GM18861 (cell line): ENCODE data around the gene PPA1.
"Not testable (repeated sequence)": the region's sequence is repeated elsewhere in the genome, so short reads cannot be mapped to it uniquely, and the experiment has no call there.

Experiments used
- ATAC-seq: cut with Tn5 transposase; IDR thresholded peaks from one replicate; pipeline ENCODE4 v1.9.1; 2021; ENCODE audit not compliant: unreplicated experiment

The PPA1 gene

DNA sequence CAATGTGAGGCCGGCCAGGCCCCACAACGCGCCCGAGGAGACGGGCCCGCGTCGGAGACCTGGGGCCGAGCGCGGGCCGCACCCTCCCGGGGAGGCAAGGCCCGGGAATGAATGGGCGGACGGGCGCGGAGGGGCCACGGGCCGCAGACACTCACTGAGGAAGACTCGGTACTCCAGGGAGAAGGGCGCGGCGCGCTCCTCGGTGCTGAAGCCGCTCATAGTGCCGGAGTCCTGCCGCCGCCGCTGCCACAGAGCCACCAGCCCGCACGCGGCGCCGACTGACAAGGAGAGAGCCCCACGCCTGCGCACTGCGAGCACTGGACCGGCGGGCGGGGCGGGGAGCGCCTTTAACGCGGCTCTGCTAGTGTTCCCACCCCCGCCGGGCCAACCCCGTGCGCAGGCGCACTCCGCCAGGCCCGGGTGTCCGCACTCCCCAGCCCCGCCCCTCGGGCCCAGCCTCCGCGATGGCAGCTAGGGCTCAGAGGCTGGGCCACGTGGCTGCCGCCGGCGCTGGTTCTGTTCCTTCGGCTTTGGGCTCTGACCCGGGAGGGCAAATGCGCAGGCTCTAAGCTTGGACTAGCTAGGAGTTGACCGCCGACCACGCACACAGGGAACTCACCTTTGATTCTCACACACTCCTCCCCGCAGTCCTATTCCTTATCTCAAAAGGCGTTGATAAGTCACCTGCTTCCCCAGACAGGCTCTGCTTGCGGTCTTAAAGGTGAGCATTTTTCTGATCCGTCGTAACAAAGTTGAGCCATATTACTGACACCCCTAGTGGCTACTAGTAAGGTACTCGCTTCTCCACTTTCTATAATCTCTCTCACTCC lies at the start of gene PPA1:
TSS of gene PPA1 (minus strand) at position 321 of the 830 bp plus-strand sequence. CDS start at position 219, 102 bp downstream.
- peak; percentile 80 for ATAC-seq

DNA sequence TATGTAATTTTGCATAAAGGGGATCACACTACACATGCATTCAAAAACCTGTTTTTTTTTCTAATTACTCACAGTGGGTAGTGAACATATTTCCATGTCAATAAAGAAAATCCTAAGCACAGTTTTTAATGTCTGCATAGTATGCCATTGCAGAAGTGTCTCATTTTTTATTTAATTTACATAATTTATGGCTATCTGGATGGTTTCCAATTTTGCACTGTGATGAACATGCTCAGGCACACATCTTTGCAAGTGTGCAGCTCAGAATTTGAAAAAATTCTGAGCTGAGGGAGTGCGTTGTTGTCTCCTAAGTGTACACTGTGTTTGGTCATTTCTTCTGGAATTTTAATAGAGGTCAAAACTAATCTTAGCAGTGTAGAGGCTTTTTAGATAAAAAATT lies 48.4 kb upstream of the PPA1 start:
- ATAC-seq, result no peak

DNA sequence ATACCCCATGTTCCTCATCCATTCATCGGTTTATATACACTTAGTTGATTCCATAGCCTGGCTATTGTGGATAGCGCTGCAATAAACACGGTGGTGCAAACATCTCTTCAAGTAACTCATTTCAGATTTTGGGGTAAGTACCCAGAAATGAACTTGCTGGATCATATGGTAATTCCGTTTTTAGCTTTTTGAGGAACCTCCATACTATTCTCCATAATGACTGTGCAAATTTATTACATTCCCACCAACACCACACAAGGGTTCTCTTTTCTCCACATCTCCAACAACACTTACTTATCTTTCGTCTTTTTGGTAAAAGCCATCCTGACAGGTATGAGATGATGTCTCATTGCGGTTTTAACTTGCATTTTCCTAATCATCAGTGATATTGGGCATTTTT lies 46.9 kb upstream of the PPA1 start:
- ATAC-seq, result no peak

DNA sequence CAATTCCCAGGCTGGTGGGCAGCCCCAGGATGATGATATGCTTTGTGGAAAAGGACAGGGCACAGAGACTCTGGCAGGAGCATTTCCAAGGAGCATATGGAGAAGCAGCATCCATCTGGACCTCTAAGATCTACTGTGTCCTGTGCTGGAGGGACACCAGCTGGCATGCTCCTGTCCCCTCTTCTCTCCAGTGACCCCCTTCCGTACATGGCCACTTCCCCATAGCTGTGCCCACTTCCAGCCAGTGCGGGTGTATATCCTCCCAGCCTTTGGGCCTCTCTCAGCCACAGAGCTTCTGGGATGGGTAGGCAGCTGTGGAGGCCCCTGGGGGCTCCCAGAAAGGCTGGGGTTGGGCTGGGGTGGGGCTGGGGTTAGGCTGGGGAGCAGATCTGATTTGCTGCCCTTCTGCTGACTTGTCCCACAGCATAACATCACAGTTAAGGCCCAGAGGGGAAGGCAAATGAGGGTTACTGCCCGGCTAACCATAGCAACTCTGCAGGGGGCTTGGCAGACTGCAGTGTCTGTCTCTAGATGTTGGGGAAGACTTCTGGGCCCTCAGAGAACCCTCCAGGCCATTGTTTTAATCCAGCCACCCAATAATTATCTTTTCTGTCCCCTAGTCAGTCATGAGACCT lies 44.3 kb upstream of the PPA1 start:
- no peak for ATAC-seq

DNA sequence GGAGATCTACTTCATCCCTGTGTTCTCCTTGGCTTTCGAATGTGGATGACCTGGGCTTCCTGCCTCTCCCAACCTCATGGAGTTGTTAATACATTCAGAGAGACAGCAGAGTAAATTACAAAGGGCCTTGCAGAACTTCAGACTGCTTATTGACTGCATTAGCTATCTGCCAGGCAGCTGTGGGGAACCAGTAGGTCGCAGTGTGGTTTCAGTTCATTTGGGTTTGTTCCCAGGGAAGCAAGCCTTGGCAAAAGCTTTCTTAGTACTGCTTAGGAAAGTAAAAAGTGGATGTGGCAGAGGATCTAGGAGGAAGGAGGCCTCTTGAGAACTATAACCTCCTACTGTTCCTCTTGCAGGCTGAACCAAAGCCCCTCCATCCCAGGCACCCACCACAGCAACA lies 41.4 kb upstream of the PPA1 start:
- ATAC-seq, result no peak

DNA sequence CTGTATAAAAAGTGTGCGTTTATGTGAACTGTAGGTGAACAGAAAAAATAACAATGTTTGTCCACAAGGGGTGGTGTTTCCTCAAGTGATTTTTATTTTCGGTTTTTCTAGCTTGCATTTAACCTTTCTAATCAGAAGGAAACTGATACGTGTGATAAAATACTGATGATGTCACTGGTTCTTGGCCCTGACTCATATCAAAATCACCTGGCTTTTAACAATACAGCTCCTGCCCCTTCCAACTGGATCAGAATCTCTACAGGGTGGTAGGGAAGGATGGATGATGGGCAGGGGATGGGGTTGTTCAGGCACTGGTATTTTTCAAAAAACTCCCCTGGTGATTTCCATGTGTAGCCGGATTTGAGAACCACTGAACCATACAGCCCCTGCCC lies 39.7 kb upstream of the PPA1 start:
- peak; percentile 60 for ATAC-seq

DNA sequence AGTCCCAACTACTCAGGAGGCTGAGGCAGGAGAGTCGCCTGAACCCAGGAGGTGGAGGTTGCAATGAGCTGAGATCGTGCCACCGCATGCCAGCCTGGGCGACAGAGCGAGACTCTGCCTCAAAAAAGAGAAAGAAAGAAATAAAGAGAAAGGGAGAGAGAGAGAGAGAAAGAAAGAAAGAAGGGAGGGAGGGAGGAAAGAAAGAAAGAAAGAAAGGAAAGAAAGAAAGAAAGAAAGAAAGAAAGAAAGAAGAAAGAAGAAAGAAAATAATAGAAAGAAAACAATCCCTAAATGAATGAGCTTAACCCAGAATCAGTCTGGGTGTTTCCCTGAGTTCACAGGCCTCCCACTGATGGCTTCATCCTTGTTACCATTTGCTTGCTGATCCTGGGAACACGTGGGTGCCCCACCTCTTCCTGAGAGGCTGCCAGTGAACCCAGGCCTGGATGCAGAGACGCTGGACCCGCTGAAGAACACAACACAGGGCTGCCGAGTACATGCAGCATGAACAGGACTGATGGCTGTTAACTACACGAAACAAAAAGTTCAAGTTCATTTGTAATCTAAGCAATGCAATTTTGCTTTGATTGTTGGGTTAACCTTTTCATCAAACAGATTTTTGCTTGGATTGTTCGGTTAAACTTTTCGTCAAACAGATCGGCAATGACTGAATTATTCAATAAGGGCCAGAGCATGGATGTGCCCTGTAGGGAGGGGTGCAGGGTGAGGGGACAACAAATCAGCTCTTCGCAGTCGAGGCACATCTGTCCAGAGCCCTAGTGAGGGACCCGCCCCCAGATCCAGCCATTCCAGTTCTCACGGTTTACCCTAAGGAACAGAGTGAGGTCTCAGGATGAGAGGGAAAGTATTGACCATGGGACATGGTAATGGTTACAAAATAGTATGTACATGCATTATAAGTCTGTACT lies 39.0 kb upstream of the PPA1 start:
- ATAC-seq, result no peak

DNA sequence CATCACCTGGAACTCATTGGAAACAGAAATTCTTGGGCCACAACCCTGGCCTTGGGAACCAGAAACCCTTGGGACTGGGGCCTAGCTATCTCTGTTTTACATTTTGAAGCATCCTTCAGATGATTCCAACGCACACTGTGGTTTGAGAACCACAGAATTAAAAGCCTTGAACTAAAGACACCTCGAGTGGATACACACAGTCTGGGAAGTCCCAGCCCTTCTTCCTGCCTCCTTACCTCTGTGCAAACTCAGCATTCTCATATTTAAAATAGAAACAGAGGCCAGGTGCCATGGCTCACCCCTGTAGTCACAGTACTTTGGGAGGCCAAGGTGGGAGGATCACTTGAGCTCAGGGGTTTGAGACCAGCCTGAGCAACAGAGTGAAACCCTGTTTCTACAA lies 37.7 kb upstream of the PPA1 start:
- no peak for ATAC-seq

DNA sequence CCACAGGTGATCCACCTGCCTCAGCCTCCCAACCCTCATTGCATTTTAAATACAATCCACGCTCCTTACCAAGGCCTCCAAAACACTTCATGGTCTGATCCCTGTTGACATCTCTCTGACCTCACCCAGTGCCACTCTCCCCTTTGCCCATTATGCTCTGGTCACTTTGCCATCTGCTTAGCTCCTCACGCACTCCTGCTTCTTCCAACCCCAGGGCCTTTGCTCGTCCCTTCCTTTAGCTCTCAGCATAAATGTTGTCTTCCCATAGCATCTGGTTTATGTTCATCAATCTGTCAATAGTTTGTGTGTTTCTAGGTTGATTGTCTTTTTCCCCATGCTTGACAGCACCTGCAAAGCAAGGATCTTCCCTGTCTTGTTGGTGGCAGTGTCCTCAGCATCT lies 36.5 kb upstream of the PPA1 start:
- no peak for ATAC-seq

DNA sequence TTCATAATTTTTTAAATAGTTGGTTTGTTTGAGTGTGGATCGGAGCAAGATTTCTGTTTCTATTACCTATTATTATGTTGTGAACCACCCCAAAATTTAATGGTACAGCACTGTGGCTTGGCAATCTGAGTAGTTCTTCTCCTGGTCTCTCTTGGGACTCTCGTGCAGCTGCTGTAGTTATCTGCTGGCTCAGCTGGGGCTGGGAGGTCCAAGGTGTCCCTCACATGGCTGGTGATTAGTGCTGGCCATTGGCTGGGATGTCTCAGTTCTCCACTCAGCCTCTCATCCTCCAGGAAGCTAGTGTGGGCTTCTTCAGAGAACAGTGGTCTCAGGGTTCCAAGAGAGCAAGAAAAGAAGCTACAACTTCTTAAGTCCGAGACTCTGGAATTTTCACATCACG lies 35.1 kb upstream of the PPA1 start:
- no peak for ATAC-seq

DNA sequence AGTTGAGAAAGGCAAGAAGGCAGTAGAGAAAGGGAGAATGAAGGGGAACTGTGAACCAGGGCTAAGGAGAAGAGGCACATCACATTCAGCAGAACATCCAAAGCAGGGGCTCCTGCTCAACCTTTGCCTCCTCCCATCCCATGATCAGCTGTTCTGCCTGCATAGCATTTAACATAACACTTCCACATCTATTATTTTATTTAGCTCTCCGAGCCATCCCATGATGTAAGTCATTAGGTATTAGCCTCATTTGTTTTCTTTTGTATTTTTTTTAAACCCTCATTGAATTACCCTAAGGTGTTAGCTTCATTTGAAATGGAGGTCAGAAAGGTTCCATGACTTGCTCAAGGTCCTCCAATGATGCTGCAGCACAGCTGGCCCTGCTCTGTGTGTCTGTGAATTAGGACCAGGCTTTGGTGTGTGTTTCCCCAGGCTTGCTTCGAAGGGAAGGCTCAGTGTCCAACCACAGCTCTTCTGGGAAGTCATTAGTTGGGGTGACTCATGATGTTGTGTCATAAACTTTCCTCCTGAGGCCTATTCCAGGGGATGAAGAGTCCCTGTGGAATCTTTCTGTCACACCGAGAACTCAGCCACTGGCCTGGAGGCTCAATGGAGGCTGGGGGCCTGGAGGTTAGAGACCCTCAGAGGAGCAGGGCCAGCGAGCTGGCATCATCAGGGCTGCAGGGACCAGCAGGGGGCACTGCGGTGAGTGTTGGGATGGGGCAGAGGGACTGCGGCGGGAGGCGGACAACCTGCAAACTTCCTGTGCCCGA lies 34.1 kb upstream of the PPA1 start:
- ATAC-seq, result no peak

DNA sequence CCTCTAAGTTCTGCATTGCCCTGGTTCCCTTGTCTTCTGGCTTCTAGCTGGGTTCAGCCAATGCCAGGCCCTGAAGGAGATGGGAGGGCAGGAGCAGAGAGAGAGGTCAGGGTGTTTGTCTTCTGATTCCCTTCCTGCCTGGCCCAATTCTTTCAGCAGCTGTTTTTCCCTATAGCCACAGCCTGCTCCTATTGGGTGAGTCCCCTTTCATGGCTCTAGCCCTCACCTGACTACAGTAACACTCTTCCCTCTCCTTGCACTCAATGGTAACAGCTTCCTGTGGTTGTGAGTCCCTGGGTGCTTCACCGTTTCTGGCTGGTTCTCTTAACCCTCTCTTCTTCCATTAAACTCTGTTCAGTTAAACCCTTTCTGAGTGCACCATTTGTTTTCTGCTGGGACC lies 33.5 kb upstream of the PPA1 start:
- ATAC-seq, result no peak

DNA sequence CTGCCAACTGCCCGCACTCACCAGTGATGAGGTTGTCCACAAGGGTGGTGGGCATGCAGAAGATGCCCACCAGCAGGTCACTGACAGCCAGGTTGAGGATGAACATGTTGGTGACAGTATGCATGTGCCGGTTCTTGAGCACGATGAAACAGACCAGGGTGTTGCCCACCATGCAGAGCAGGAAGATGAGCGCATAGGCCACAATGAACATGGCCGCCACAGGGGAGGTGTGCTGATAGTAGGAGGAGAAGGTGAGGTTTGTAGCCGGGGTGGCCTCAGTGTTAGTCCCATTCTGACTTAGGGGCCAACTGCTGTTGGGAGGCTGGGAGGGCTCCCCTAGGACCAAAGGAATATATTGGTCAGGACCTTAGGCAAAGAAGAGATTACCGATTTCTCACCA lies 32.8 kb upstream of the PPA1 start:
- no peak for ATAC-seq

DNA sequence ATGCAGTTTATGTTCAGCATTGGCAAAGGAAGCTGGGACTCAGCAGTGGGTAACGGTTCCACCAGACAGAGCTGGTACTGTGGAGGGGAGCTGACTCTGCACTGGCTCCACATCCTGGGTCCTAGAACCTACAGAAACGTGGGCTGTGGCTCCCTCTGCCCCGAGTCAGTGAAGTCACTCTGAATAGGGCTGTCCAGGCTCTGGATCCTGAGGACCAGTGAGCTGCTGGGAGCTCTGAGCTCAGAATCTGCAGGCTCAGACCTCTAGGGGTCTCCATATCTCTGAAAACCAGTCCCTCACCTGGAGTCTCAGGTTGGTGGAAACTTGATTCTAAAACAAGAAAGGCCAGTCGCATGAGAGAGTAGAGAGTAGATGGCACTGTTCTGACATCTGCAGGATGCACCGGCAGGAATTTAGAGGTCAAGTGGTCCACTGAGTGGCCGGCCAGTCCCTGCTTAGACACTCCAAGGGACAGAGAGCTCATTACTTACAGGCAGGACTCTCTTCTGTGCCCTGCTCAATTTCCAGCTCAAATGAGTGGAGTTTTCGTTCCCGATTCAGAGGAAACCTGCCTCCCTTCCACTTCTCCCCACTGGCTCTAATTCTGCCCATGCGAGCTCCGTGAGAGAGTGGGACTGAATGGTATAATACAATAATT lies 31.9 kb upstream of the PPA1 start:
- no peak for ATAC-seq

DNA sequence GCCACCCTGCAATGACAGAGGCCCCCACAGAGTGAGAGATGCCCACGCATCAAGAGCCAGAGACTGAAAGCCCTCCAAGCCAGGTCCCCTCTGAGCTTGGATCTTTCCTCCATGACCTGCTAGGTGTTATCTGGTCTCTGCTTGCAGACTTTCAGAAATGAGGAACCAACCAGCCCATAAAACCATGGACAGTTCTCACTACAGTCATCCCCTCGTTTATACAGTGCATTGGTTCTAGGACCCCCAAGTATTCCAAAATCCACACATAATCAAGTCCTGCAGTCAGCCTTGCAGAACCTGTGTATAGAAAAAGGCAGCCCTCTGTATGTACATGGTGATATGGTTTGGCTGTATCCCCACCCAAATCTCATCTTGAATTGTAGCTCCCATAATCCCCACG lies 27.5 kb upstream of the PPA1 start:
- no peak for ATAC-seq

DNA sequence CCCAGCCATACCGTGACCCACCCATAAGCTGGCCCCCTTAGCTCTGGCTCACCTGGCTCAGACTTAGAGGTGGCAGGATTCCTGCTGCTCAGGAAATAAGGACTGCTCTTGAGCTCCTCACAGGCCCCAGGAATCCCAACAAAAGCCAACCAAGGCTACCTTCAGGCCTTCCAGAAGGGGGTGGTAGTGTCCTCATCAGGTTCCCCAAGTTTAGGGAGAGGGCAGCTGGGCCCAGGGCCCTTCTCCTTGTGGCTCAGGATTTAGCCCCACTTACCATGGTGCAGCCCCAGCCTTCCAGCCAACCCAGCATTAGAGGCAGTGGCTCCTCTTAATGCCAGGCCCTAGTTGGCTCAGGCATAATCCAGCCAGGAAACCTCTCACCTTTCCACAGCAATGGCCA lies 27.0 kb upstream of the PPA1 start:
- ATAC-seq, result no peak

DNA sequence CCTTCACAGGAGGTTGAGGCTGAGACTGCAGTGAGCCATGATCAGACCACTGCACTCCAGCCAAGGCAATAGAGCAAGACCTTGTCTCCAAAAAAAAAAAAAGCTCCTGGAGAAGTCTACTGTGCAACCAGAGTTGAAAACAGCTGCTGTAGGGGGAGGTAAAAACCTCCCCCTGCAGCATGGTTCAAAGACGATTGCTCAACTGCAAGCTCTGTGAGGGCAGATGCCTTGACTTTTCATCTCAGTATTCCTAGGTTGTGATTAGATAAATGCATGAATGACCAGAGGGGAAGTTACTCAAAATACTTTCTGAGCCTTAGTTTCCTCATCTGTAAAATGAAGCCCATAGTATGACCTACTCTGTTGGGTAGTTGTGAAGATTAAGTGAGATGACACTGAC lies 25.0 kb upstream of the PPA1 start:
- no peak for ATAC-seq

DNA sequence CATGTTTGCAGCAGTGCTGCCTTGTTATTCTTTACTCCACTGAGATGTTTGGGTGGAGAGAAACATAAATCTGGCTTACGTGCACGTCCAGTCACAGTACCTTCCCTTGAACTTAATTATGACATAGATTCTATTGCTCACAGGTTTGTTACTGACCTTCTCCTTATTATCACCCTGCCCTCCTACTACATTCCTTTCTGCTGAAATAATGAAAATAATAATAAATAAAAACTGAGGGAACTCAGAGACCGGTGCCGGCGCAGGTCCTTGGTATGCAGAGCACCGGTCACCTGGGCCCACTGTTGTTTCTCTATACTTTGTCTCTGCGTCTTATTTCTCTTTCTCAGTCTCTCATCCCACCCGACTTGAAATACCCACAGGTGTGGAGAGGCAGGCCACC lies 24.6 kb upstream of the PPA1 start:
- not testable (repeated sequence) for ATAC-seq

DNA sequence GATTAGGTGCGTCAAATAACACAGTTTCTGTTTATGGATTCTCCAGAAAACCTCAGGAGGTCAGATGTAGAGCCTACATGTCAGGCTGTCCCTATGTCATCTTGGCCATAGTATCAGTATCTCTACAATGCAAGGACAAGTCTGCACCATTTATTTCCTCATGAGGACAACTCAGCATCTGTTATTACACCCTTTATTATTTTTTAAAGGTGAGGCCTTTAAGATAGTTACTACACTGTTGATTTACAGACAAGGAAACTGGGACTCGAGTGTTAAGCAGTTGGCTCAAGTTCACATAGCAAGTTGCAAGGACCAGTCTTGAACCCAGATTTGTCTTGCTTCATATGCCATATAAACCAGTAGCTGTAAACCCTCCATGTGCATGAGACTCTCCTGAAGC lies 23.2 kb upstream of the PPA1 start:
- ATAC-seq, result no peak
